Neuronal stem cell (in vitro differentiated cells): ENCODE results near the gene LASP1.

ENCODE experiments used
- DNase-seq: peaks from one replicate; pipeline ENCODE4 v3.0.0-alpha.2; 2013; ENCODE audit warnings: low spot score
- H2AFZ ChIP-seq: one replicate; pipeline ENCODE4 v1.6.1; 2013; ENCODE audit warnings: mild to moderate bottlenecking, low read length, inconsistent platforms
- H2AK5ac ChIP-seq: 2 replicates; pipeline ENCODE4 v1.6.1; 2013; ENCODE audit warnings: low read depth, mild to moderate bottlenecking, inconsistent platforms, low read length, moderate library complexity, mixed read lengths
- H2BK120ac ChIP-seq: 2 replicates; pipeline ENCODE4 v1.6.1; 2013; ENCODE audit warnings: low read depth, mild to moderate bottlenecking, inconsistent platforms, low read length, moderate library complexity, mixed read lengths
- H2BK12ac ChIP-seq: one replicate; pipeline ENCODE4 v1.6.1; 2013; ENCODE audit warnings: low read length, inconsistent platforms
- H2BK15ac ChIP-seq: 2 replicates; pipeline ENCODE4 v1.6.1; 2013; ENCODE audit warnings: mild to moderate bottlenecking, low read length, inconsistent platforms, mixed read lengths
- H2BK5ac ChIP-seq: one replicate; pipeline ENCODE4 v1.6.1; 2013; ENCODE audit warnings: inconsistent platforms, mild to moderate bottlenecking, low read length, moderate library complexity
- H3K14ac ChIP-seq: one replicate; pipeline ENCODE4 v1.6.1; 2013; ENCODE audit warnings: low read length, inconsistent platforms
- H3K18ac ChIP-seq: 2 replicates; pipeline ENCODE4 v1.6.1; 2013; ENCODE audit warnings: low read length, inconsistent platforms
- H3K23ac ChIP-seq: 2 replicates; pipeline ENCODE4 v1.6.1; 2013; ENCODE audit warnings: low read depth, mild to moderate bottlenecking, mixed read lengths, low read length, inconsistent platforms; ENCODE audit not compliant: poor library complexity
- H3K27ac ChIP-seq: replicated peaks from 3 replicates; pipeline ENCODE4 v1.5.1; 2013; ENCODE audit warnings: low read length, inconsistent platforms
- H3K27me3 ChIP-seq, 3 experiments: 2 replicates each; pipeline ENCODE4 v1.6.1; 2013; ENCODE audit warnings: low read length in 3 of 3, mild to moderate bottlenecking in 2 of 3, inconsistent platforms in 1 of 3, low read depth in 1 of 3, mixed read lengths in 1 of 3, moderate library complexity in 1 of 3; ENCODE audit not compliant: control insufficient read depth in 3 of 3, insufficient read depth in 3 of 3
- H3K36me3 ChIP-seq, 2 donors: replicated peaks in 1 of 2; 2 replicates each; pipeline ENCODE4 v1.6.1; 2013; ENCODE audit warnings: low read length in 2 of 2; ENCODE audit not compliant: control insufficient read depth in 2 of 2, insufficient read depth in 2 of 2
- H3K4ac ChIP-seq: 2 replicates; pipeline ENCODE4 v1.6.1; 2013; ENCODE audit warnings: inconsistent platforms, mild to moderate bottlenecking, low read length, moderate library complexity
- H3K4me1 ChIP-seq, 2 donors: 1 replicate in 1 of 2; 2 replicates in 1 of 2; pipeline ENCODE4 v1.6.1; 2013; ENCODE audit warnings: low read length in 2 of 2, low read depth in 1 of 2; ENCODE audit not compliant: control insufficient read depth in 2 of 2, insufficient read depth in 1 of 2
- H3K4me2 ChIP-seq: one replicate; pipeline ENCODE4 v1.6.1; 2013; ENCODE audit warnings: mild to moderate bottlenecking, low read length, inconsistent platforms; ENCODE audit not compliant: insufficient read depth, poor library complexity, severe bottlenecking
- H3K4me3 ChIP-seq, 2 donors: 2 replicates each; pipeline ENCODE4 v1.5.1; 2013; ENCODE audit warnings: low read length in 2 of 2, mild to moderate bottlenecking in 2 of 2, inconsistent platforms in 1 of 2, moderate library complexity in 1 of 2
- H3K79me1 ChIP-seq: one replicate; pipeline ENCODE4 v1.6.1; 2013; ENCODE audit warnings: low read depth, mild to moderate bottlenecking, inconsistent platforms, low read length, moderate library complexity
- H3K9ac ChIP-seq: one replicate; pipeline ENCODE4 v1.6.1; 2013; ENCODE audit warnings: mild to moderate bottlenecking, low read depth, low read length, inconsistent platforms; ENCODE audit not compliant: poor library complexity
- H3K9me3 ChIP-seq, 2 donors: replicated peaks in 1 of 2; 2 replicates each; pipeline versions ENCODE3 to v1.6.1; 2013; ENCODE audit warnings: low read length in 2 of 2, mild to moderate bottlenecking in 2 of 2, inconsistent platforms in 1 of 2, low read depth in 1 of 2, mixed read lengths in 1 of 2, moderate library complexity in 1 of 2; ENCODE audit not compliant: control insufficient read depth in 2 of 2, insufficient read depth in 1 of 2
- H4K8ac ChIP-seq: one replicate; pipeline ENCODE4 v1.6.1; 2013; ENCODE audit warnings: low read depth, mild to moderate bottlenecking, inconsistent platforms, low read length, moderate library complexity
- H4K91ac ChIP-seq: one replicate; pipeline ENCODE4 v1.6.1; 2013; ENCODE audit warnings: low read length, low read depth, mild to moderate bottlenecking, inconsistent platforms; ENCODE audit not compliant: poor library complexity
- WGBS, 2 donors: extraction: QIAGEN DNeasy Blood & Tissue Kit; methylation state at CpG; one replicate each; pipeline ENCODE4 v1.1.7; 2013; ENCODE audit warnings: missing lambda C conversion rate in 2 of 2, mixed read lengths in 1 of 2; ENCODE audit not compliant: insufficient read length in 2 of 2, insufficient replicate concordance in 1 of 2; ENCODE audit errors: extremely low coverage in 2 of 2; 5-methylcytosine and 5-hydroxymethylcytosine counted together

Gene LASP1

GRCh38 chr17:38844261-38844757 lies 25.5 kb upstream of the LASP1 start:
- Histone ChIP-seq H3K14ac (no peak overlapping the region), H3K36me3 (peaks cover 18 to 28% of the 10 kb centered on the region in 2 donors), H2BK120ac (no peak overlapping the region), H2BK12ac (no peak overlapping the region), H3K27me3 (no peaks in the 10 kb centered on the region), H3K9ac (no peak overlapping the region), H3K4me3 (no peak overlapping the region), H2BK15ac (no peak overlapping the region), H3K4me2 (no peak overlapping the region), H3K18ac (no peak overlapping the region), H3K4ac (no peak overlapping the region), H2AK5ac (no peak overlapping the region), H2AFZ (no peak overlapping the region), H3K27ac (no peak overlapping the region), H4K91ac (no peak overlapping the region), H3K79me1 (no peaks in the 10 kb centered on the region), H3K4me1 (no peaks in the 10 kb centered on the region), H2BK5ac (no peak overlapping the region), H3K23ac (no peak overlapping the region), H4K8ac (no peak overlapping the region), H3K9me3 (no peaks in the 10 kb centered on the region)
- DNase-seq, result no peak
- WGBS, 2 donors, result no CpG with 5 or more reads among the region's 13 CpGs

- peaks cover 42 to 65% of the 10 kb centered on the region in 2 donors for H3K36me3 ChIP-seq
Observed at GRCh38 chr17:38848557-38848891, 21.3 kb upstream of the LASP1 start.

GRCh38 chr17:38848939-38849605 lies 20.8 kb upstream of the LASP1 start:
- no peak overlapping the region for H2BK5ac ChIP-seq
- no peak overlapping the region for H2BK120ac ChIP-seq
- no peak overlapping the region for H2BK15ac ChIP-seq
- H3K23ac ChIP-seq, result no peak overlapping the region
- H3K9ac ChIP-seq, result no peak overlapping the region
- H3K27me3 ChIP-seq, result no peaks in the 10 kb centered on the region
- H3K36me3 ChIP-seq, result peaks cover 42 to 65% of the 10 kb centered on the region in 2 donors
- no peaks in the 10 kb centered on the region for H3K9me3 ChIP-seq
- no peak overlapping the region for H3K27ac ChIP-seq
- no peak overlapping the region for H3K4me3 ChIP-seq
- no CpG with 5 or more reads among the region's 16 CpGs for WGBS, 2 donors
- no peak overlapping the region for H3K14ac ChIP-seq
- no peak overlapping the region for H3K4me2 ChIP-seq
- H2AK5ac ChIP-seq, result no peak overlapping the region
- no peak overlapping the region for H3K4ac ChIP-seq
- no peak overlapping the region for H2AFZ ChIP-seq
- no peak overlapping the region for H4K91ac ChIP-seq
- peaks cover 7 to 18% of the 10 kb centered on the region in 2 donors for H3K4me1 ChIP-seq
- H3K18ac ChIP-seq, result no peak overlapping the region
- no peak overlapping the region for H4K8ac ChIP-seq
- DNase-seq, result no peak
- no peak overlapping the region for H2BK12ac ChIP-seq
- H3K79me1 ChIP-seq, result no peaks in the 10 kb centered on the region

More at GRCh38 chr17:38848557-38848891, 21.3 kb upstream of the LASP1 start:
- Histone ChIP-seq H2BK5ac (no peak overlapping the region), H2BK15ac (no peak overlapping the region), H3K4ac (no peak overlapping the region), H3K4me1 (peaks cover 7 to 18% of the 10 kb centered on the region in 2 donors), H2BK12ac (no peak overlapping the region), H4K91ac (no peak overlapping the region), H3K23ac (no peak overlapping the region), H3K27me3 (no peaks in the 10 kb centered on the region), H3K27ac (no peak overlapping the region), H3K9me3 (no peaks in the 10 kb centered on the region), H3K4me2 (no peak overlapping the region), H4K8ac (no peak overlapping the region), H2AK5ac (no peak overlapping the region), H3K4me3 (no peak overlapping the region), H2BK120ac (no peak overlapping the region), H3K9ac (no peak overlapping the region), H3K79me1 (no peaks in the 10 kb centered on the region), H2AFZ (no peak overlapping the region), H3K18ac (no peak overlapping the region), H3K14ac (no peak overlapping the region)
- no peak for DNase-seq
- no CpG with 5 or more reads among the region's 1 CpG for WGBS, 2 donors

- Histone ChIP-seq H2AK5ac (no peak overlapping the region), H2BK12ac (no peak overlapping the region), H2BK15ac (no peak overlapping the region), H3K9ac (no peak overlapping the region), H3K18ac (no peak overlapping the region), H4K8ac (no peak overlapping the region), H4K91ac (no peak overlapping the region), H3K36me3 (peaks cover 42 to 65% of the 10 kb centered on the region in 2 donors), H3K4ac (no peak overlapping the region), H3K4me2 (no peak overlapping the region), H3K27ac (no peak overlapping the region), H3K4me1 (peaks cover 7 to 18% of the 10 kb centered on the region in 2 donors), H2BK120ac (no peak overlapping the region), H3K4me3 (no peak overlapping the region), H3K27me3 (no peaks in the 10 kb centered on the region), H2BK5ac (no peak overlapping the region), H3K9me3 (no peaks in the 10 kb centered on the region), H3K14ac (no peak overlapping the region), H2AFZ (no peak overlapping the region), H3K23ac (no peak overlapping the region), H3K79me1 (no peaks in the 10 kb centered on the region)
- no peak for DNase-seq
- no CpG with 5 or more reads among the region's 7 CpGs for whole genome bisulfite sequencing, 2 donors
Observed at GRCh38 chr17:38850374-38850773, 19.5 kb upstream of the LASP1 start.
